LNCAP (cell line): ENCODE data around the gene RGS1.

Experiments used
- TF ChIP-seq, protein P1 (sequence below): fragments of 450-650 bp; IDR thresholded peaks from 2 replicates; pipeline ENCODE4 v1.5.1; 2017; ENCODE audit warnings: mild to moderate bottlenecking

RGS1 gene

DNA sequence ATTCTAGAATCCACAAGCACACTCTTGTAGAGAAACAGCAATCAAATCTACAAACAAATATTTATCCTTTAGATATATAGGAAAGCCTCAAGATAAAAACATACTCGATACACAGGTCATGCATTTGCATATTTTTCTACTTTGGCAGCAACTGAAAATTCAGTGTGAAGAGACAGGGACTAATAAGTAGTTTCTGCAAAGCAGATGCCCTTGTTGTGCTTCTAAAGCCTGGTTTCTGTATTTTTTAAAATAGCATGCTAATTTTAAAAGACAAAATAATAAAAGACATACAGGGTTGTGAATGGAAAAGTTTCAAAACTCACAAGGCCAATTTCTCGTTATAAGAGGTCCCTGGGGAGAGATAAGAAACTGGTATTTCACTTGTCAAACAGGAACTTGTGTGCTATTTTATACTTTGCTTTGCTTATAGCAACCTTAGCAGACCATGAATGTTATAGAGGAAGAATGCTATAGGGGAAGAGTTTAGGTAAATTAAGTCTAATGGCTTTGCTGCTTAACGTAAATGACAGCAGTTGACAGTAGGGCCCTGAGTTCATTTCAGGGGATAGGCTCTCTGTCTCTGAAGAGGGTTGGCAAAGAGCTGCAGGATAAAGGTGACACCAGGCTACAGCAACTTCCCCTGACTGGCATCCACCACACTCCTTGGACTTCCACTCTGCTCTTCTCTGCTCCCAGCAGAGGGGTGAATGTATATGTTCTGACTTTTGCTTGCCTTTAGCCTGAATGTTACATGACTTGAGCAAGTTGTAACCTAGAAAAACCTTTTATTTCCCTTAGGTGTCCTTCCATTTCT lies 51.0 kb downstream of the RGS1 start:
- TF ChIP-seq, protein P1, sequence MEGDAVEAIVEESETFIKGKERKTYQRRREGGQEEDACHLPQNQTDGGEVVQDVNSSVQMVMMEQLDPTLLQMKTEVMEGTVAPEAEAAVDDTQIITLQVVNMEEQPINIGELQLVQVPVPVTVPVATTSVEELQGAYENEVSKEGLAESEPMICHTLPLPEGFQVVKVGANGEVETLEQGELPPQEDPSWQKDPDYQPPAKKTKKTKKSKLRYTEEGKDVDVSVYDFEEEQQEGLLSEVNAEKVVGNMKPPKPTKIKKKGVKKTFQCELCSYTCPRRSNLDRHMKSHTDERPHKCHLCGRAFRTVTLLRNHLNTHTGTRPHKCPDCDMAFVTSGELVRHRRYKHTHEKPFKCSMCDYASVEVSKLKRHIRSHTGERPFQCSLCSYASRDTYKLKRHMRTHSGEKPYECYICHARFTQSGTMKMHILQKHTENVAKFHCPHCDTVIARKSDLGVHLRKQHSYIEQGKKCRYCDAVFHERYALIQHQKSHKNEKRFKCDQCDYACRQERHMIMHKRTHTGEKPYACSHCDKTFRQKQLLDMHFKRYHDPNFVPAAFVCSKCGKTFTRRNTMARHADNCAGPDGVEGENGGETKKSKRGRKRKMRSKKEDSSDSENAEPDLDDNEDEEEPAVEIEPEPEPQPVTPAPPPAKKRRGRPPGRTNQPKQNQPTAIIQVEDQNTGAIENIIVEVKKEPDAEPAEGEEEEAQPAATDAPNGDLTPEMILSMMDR: no peak

DNA sequence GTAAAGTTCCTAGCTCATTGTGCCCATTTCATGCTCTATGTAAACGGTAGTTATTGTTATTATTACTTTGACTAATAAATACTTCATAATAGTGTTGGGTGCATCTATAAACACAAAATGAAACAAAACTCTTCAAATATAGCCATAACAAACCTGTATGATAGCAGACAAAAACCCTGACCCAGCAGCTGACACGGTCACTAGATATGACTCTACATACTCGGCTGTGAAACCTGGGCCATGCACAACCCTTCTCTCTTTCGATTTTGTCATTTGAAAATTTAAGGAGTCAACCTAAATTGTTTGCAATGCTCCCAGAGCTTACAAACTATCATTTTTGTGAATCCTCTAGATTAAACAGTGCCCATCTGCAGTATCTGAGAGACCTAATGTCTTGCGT lies 52.3 kb downstream of the RGS1 start:
- TF ChIP-seq, protein P1: no peak

DNA sequence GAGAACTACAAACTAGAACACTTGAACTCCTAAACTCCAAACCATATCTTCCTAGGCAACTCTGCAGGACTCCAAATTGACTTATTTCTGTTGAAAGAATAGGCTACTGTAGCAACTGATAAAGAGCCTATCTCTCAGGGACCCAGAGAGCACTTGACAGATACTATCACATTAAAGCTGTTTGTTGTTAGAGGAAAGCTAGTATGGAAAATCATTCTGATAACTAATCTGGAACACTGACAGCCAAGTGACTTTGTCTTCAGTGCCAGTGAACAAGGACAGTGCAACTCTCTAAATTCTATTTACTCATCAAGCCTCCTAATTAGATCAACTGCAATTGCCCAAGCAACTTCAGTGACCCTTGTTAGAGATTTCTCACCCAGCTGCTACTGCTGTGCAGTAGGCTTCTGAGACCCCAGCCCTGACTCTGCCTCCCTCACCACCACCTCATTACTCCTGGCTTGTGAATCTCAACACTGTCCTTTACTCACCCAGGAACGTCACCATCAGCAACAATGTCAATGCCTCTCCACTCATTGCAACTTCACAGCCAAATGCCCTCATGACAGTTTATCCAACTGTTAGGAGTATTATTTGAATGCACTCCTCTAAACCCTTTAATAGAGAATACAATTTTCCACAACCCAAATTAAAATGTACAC lies 53.0 kb downstream of the RGS1 start:
- TF ChIP-seq, protein P1: no peak

DNA sequence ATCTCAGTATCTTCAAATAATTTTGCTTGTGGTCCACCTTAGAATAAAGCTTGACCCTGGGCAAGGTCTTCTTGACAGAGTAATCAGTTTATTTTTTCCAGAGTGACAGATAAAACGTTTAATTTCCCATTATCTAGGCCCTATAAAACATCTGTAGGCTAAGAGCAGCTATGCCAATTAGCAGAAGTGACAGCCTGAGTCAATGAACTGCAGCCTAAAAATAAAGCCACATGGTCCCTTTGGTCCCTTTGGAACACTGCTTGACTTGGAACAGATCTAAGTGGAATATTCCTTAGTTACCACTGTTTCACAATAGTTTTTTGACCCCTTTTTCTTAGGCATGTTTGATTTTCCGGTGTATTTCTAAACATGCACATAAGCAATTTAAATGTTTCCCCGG lies 54.0 kb downstream of the RGS1 start:
- TF ChIP-seq, protein P1: no peak
